8988T (cell line): ENCODE measurements around the gene SYT8.
"Not testable (repeated sequence)": the region's sequence is repeated elsewhere in the genome, so short reads cannot be mapped to it uniquely, and the experiment has no call there.

Experiments
- DNase-seq: peaks from one replicate; pipeline ENCODE4 v3.0.0; 2011

Gene SYT8

DNA sequence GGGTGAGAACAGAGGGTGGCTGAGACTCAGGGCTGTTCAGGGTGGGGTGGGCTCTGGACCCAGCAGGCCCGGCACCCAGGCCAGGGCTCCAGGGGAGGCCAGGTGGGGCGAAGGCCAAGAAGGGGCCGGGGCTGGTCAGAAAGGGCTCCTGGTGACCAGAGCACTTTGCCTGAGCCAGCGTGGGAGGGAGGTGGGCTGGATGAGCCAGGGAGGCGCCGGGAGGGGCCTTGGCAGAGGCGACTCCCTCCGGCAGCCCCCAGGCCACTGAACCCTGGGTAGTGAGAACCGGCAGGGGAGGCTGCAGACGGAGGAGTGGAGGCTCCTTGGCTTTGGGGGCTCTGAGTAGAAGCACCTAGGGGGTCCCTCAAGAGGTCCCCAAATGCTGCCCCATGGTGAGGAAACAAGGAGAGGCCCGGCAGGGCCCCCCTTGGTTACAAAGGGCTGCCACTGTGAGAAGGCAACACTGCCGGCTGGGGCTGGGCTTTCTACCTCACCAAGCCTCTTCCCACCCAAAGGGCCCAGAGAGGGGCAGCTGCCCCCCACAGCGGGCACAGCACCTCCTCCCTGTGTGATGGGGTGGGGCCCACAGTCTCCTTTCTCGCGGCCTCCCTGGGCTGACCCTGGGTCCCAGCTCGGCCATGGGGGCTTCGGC, 39.8 kb downstream of the SYT8 start:
- DNase-seq = not testable (repeated sequence)

DNA sequence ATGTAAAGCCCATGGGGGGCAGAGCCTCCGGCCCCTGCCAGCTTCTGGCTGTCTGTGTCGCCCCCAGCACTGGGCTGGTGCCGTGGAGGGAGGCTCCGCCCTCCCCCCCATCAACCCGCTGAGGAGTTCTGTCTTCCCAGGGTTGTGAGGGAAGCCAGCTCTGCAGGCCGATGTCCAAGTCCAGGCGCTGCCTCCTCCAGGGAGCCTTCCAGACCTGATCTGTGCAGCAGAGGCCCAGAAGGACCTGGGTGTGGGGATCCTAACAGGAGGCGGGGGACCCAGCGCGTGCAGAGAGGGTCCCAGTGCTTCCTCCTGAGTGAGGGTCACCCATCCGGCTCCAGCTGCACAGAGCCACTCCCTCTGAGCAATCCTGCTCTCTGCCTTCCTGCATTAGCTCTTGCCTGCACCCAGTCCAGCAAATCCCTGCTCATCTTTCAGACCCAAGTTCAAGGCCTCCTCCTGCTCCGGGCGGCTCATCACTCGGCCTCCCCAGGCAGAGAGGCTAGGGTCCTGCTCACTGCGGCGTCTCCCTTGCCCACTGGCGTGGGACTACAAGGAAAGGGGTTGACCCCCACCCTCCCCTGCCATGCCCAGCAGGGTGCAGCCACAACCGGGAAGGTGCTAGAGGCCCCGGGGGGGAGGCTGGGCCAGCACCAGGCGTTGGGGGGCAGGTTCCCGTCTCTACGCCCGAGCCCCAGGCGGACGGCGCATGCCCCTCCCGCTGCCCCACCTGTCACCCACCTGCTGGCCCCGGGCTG, 40.5 kb downstream of the SYT8 start:
- DNase-seq = no peak

DNA sequence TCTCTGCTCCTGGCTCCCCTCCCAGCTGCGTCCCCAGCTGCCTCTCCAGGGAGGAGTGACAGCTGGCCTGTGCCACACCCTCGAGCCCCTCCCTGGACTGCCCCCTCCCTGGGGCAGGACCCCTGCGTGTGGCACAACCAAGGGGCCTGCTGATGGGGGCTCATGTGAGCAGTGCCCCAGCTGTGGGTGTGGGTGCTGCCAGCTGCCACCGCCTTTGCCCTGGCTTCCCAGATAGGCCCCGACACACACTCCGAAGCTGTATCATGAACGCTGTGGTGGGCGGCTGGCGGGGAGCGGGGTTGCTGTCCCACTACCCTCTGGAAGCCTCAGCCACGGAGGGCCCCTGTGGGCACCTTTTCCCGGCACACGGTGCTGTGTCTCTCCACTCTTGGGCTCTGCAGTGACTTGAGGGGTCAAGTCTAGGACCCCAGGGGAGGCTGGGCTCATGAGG, 41.1 kb downstream of the SYT8 start:
- DNase-seq = not testable (repeated sequence)

DNA sequence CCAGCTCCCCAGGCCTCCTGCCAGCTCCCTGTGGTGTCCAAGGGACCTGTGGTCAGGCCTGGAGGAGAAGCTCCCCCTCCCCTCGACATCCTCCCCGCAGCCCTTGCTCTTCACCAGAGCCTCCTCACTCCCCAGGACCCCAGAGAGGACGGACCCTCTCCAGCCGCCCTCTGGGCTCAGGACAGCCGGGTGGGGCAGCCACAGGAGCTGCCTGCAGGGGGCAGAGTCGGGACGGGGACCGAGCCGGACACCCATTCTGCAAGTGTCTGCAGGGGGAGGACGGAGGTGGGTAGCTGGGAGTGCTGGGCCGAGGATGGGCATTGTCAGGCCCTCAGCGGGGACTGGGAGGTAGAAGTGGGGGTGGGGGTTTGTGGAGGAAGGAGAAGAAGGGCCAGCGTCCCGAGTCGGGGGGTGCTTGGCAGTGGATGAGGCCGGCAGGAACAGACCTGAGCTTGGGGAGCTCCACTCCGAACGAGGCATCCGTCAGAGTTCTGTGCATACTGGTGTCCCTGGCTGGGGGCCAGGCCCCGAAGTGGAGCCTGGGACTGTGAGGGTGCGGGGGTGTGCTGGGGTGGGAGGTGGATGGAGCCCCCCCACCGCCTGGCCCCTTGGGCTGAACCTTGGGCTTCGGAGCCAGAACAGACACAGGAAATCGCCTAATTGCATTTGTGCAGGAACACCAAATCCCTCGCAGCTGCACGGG, 41.7 kb downstream of the SYT8 start:
- DNase-seq = peak; percentile 98

DNA sequence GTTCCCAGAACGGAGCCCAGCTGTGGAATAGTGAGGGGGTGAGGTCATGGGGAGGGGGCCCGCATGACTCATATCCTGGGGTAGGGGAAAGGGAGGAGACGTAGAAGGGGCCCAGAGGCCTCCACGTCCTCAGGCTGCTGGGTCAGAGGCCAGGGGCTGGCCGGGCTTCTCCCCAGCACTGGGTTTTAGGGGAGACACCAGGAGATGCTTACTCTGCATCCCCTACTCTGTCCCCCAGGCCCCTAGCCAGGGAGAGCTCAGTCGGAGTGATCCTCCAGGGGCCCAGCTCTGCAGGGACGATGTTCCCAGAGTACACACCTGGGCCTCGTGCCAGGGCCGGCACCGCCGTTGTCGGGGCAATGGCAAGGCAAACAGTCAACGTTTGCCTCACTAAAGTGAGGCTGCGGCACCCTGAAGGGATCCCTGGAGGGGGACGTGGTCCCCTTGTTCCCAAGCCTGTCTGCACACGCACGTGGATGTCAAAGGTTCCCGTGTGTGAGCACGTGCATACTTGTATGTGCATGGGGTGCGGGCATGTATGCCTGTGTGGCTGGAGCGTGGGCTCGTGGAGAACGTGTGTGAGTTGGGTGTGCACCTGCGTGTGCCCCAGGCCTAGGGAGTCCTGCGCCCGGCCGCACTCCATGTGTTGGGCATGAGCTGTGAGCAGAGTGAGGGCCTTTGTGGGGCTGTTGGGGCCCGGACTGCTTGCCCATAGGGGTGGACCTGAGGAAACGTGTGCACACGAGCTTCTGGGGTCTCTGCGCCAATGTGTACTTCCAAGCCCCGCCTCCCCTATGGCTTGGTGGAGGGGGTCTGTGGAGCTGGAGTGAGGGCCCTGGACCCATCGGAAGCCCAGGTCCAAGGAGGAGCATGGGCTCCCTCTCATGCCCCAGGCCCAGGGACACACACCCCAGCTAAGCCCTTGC, 42.7 kb downstream of the SYT8 start:
- DNase-seq = no peak

DNA sequence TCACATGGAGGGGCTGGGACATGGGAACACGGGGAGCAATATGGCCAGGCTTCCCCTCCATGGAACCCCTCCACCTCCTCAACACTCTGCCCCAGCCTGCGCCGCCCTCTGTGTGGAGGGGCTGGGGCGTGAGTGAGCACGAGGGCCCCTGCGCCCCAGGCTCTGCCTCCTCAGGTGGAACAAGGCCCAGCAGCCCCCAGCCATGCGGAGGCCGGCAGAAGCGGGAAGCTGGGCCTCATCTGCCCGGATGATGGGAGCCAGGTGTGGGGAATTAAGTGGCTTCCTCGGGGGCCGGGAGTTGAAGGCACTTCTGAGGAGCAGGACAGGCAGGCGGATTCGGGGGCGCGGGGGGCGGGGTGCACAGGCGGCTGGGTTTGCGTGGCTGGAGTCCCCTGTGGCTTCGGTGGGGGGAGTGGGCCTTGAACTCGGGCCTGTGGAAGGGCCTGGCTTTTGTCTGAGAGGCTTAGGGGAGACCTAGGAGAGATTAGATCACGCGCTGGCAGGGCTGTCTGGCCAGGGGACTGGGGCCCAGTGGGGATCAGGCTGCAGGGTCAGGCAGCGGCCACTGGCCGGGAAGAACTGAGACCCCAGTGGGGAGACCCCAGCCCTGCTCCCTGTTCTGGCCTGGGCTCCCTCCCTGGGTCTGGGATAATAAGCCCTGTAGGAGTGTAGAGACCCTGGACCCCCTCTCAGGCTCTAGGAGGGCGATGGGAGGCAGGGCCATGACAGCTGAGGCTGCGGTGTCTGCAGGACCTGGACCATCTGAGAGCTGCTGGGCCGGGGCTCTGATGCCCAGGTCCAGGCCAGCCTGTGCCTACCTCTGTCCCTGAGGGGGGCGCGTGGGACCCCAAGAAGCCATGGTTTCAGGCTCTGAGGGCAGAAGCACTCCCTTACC, 43.6 kb downstream of the SYT8 start:
- peak; percentile 46 for DNase-seq

DNA sequence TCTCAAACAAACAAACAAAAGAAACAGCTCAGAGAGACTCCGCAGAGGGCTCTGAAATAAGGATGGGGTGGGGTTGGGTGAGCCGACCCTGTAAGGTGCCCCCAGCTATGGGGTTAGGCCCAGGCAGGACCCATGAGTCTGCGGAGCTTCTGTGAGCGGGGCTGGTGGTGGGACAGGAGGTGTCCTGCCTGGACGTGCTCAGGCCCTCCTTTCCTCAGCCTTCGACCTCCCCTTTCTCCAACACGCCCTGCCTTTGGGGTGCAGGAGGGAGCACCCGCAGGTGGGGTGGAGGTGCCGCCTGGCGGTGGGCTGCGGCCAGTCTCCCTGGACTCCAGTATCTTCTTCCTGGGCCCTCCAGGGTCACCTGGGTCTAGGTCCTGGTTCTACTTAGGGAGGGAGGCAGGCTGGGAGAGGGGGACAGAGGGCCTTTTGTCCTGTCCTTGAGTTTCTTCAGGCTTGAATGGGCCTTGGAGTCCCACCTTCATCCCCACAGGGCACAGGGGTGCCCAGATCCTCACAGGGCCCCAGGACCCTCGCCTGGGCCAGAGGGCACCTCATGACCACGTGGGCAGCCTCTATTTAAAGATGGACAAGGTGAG, 44.7 kb downstream of the SYT8 start:
- DNase-seq = no peak

DNA sequence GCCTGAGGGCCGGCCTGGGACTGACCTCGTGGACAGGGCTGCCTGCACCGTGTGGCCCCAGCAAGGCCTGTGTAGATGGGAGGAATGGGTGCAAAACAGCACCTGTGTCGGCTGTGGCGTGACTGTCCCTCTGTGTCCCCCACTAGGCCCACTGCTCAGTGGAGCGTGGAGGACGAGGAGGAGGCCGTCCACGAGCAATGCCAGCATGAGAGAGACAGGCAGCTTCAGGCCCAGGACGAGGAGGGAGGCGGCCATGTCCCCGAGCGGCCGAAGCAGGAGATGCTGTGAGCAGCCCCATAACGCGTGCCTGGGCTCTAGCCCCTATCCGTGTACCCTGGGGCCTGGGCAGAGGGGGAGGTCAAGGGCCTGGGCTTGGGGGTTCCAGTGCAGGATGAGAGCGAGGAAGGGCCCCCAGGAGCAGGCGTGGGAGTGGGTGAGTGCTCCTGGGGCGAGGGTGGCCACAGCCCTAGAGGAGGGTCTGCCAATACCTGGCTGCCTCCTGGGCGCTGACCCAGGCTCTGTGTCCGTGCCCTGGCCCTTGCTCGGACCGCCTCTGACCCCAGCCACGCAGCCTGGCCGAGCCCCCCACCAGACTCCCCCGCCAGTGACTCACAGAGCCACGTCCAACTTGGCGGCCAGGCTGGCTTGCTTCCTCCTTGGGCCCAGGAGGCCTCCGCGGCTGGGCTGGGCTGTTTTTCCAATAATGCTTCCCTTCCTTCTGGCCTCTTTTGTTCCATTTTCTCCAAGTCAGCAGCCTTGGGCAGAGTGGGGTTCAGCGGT, 45.3 kb downstream of the SYT8 start:
- DNase-seq = peak; percentile 45

DNA sequence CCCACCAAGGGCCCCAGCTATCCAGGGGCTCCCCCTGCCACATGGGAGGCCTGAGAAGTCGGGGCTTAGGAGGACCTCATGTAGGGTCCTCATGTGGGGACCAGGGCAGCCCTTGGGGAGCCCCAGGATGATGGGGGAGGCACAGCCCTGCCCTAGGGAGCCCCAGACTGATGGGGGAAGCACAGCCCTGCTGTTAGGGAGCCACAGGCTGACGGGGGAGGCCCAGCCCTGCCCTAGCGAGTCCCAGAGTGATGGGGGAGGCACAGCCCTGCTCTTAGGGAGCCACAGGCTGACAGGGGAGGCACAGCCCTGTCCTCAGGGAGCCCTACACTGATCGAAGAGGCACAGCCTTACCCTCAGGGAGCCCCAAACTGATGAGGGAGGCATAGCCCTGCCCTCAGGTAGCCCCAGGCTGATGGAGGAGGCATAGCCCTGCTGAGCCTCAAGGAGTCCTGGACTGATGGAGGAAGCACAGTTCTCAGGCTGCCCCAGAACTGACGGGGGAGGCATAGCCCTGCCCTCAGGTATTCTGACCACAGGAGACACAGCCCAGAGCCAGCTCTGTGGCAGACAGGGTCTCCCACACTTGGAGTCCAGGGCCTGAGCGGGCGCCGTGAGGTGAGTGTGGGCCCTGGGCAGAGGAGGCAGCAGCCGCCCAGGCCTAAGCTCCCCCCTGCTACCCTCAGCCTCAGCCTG, 46.1 kb downstream of the SYT8 start:
- no peak for DNase-seq

DNA sequence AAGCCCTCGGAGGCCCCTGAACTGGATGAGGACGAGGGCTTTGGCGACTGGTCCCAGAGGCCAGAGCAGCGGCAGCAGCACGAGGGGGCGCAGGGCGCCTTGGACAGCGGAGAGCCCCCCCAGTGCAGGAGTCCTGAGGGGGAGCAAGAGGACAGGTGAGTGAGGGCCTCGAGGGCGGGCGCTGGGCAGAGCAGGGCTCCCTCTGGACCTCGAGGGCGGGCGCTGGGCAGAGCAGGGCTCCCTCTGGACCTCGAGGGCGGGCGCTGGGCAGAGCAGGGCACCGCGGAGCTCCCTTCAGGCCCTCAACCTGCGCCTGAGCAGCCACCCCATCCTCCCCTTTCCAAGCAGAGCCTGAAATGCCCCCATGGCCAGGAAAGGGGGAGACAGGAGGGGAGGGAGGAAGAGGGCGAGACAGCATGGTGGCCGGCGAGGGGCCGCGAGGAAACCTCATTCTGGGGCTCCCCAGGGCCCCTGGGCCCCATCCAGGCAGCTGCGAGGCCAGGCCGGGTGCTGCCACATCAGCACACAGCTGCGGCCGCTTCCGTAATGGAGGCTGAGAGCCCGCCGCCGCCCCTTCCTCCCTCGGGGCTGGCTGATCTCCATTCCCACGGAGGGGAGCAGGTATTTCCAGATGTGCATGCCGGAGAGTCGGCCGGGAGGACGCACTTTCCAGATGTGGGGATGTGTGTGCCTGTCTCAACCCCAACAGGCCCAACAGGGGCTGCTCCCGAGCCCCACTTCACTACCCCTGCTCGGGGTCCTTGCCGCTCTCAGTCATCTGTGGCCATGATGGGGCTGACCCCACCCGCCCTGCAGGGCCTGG, 46.9 kb downstream of the SYT8 start:
- DNase-seq = peak; percentile 38

DNA sequence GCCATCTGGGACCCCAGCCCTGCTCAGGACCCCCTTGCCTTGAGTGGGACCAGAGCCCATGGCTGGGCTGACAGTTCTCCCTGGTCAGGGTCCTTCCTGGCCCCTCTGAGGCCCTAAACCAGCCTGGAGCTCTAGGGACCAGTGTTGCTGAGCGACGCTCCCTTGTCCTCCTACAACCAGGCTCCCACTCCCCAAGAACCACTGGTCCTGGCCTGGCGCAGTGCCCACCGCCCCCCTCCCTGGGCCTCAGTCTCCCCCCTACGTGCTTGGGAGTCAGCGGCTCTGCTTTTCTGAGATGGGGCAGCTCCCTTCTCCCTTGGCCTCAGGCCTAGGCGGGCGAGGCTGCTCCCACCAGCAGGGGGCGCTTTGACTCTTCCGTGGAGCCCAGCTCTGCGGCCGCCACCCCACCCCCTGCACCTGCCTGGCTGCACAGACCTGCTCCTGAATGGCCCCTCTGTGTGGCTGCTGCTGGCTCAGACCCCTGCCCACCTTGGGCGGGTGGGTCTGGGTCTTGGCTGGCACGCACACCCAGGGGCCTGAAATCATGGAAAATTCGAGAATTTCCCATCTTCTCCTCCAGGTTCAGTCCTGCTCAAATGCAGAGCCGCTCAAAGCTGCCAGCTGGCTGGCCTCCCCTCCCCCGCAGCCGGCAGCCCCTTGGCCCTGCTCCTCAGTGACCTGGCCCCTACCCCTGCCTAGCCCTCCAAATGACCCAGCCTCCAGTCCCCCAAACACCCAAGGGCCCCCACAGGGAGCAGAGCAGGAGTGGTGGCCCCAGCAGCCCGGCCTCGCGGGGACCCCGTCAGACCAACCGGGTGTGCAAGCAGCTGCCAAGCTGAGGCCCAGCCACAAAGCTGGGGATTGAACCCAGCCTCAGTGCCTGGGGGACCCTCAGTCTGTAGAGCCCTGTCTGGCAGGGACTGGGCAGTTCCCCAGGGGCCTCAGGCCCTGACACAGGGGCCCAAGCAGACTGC, 47.8 kb downstream of the SYT8 start:
- DNase-seq = peak; percentile 100

DNA sequence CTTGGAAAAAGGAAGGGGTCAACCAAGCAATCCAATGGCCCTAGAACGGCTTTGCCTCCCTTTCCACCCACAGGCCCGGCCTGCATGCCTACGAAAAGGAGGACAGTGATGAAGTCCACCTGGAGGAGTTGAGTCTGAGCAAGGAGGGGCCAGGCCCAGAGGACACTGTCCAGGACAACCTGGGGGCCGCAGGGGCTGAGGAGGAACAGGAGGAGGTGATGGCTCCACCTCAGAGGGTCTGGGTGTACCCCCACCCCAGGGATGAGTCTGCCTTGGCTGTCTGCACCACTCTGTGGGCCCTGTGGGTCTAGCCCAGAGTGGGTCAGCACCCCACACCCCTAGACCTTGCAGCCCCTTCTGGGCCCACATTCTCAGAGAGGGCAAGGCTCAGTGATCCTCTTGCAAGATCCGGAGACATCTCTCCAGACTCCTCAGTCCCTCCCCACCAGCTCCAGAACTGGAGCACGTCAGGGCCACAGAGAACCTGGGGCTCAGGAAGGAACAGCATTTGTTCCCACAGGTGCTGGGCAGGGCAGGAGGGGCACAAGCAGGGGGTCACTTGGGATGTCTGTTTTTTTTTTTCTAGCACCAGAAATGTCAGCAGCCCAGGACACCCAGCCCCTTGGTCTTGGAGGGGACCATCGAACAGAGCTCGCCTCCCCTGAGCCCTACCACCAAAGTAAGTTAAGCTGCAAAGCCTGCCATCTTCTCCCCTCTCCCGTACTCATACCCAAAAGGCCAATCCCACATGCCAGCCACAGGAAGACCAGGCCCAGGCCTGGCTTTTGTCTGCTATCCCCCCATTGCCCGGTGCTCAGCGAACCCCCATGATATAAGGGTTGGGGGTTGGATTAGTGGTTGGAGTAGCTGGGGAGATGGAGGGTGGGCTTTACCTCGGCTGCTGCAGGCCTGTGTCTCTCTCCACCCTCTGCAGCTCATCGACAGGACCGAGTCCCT, 48.8 kb downstream of the SYT8 start:
- DNase-seq = peak; percentile 15

DNA sequence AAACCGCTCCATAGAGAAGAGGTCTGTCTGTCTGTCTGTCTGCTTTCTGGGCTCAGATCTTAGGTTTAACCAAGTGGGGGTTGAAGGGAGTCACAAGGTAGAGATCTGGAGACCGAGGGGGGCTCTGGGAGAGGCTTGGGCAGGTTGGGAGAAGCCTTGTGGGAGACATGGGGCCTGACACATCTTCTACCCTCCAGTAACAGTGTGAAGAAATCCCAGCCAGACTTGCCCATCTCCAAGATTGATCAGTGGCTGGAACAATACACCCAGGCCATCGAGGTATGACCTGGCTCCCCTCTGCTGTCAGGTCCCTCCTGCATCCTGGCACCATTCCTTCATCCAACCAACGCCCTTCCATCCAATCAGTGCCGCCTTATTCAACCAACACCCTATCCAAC, 49.5 kb downstream of the SYT8 start:
- no peak for DNase-seq

DNA sequence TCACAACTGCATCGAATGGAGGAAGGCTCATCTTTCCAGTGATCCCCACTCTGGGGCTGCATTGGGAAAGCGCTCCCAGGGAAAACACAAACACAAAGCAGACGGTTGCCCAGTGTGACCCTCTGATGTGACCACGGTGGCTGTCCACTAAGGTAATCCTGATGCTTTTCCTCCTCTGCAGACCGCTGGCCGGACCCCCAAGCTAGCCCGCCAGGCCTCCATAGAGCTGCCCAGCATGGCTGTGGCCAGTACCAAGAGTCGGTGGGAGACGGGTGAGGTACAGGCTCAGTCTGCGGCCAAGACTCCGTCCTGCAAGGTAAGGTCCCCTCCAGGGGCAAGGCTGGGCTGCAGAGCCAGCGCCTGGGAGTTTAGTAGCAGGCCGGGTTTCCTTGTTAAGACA, 51.8 kb downstream of the SYT8 start:
- peak; percentile 11 for DNase-seq
